Adrenal gland (tissue), 12 donors: ENCODE measurements around the gene RNLS. TPM values are rescaled to one million over a fixed set of nuclear protein-coding genes. Genes with fewer than 3 reads are reported as not detected.

Source experiments
- DNase-seq, 7 donors: peaks; one replicate each; pipeline ENCODE4 v3.0.0-alpha.2; 2019 to 2020
- H3K27ac ChIP-seq, 5 donors: fragments of 200-600 bp; sonication (generic) in 4 of 5; 1 replicate in 3 of 5; 2 replicates in 2 of 5; pipeline versions ENCODE4 v1.5.1 to v1.8.0; 2016 to 2020; ENCODE audit warnings: mild to moderate bottlenecking in 1 of 5
- H3K27me3 ChIP-seq: fragments of 200-600 bp; 2 replicates; pipeline ENCODE4 v1.8.0; 2021
- H3K36me3 ChIP-seq, 2 donors: fragments of 200-600 bp; replicated peaks in 1 of 2; 1 replicate in 1 of 2; 2 replicates in 1 of 2; pipeline versions ENCODE4 v1.5.1 to v1.8.0; 2018 to 2022
- H3K4me1 ChIP-seq, 2 donors: fragments of 200-600 bp; replicated peaks in 1 of 2; 1 replicate in 1 of 2; 2 replicates in 1 of 2; pipeline versions ENCODE4 v1.5.1 to v1.8.0; 2018 to 2021
- H3K4me3 ChIP-seq, 4 donors: fragments of 200-600 bp; sonication (generic) in 3 of 4; one replicate each; pipeline ENCODE4 v1.5.1; 2016 to 2018
- H3K9me3 ChIP-seq, 3 donors: fragments of 200-600 bp; sonication (generic) in 1 of 3; replicated peaks in 1 of 3; 1 replicate in 2 of 3; 2 replicates in 1 of 3; pipeline versions ENCODE4 v1.5.1 to v1.8.0; 2016 to 2021
- POLR2A ChIP-seq, 2 donors: fragments of 450-650 bp; IDR thresholded peaks; one replicate each; pipeline ENCODE4 v1.6.1; 2017; ENCODE audit warnings: antibody characterized with exemption in 2 of 2, mild to moderate bottlenecking in 2 of 2, moderate library complexity in 1 of 2
- whole genome bisulfite sequencing, 4 donors: extraction: QIAGEN DNeasy Blood & Tissue Kit in 2 of 4; methylation state at CpG; one replicate each; pipeline versions ENCODE4 v1.1.5 to v1.1.7; 2013 to 2017; 5-methylcytosine and 5-hydroxymethylcytosine counted together
- intact Hi-C, 2 donors: fragments of 100-400 bp; cut with DNase I; formaldehyde crosslinking; loops; one replicate each; pipeline versions ENCODE4 v1.14.1 to v1.15.0; 2022 to 2023
- polyA plus RNA-seq, 3 donors: library from polyadenylated mRNA; stranded (reverse); fragments of 200-250 nt in 2 of 3; fragments of 350-450 nt in 1 of 3; fragmentation: Illumina TruSeq in 1 of 3; extraction: RNeasy Lipid Tissue Mini Kit (QIAGEN cat#74804) in 1 of 3; gene quantifications; one replicate each; pipeline ENCODE4 v1.2.3, GENCODE V29; 2013 to 2014
- total RNA-seq, 9 donors: library from RNA; depleted of rRNA in 4 of 9; stranded (reverse); fragments of >200 nt in 4 of 9; fragments of 120-200 nt in 1 of 9; fragmentation: NEBNext Ultra II Directional in 1 of 9; extraction: Animal tissue kit (Norgen Biotek cat#: 25700) in 1 of 9; gene quantifications; one replicate each; pipeline versions ENCODE4 v1.1.0 to v1.2.4, GENCODE V29; 2013 to 2023
- TF ChIP-seq, protein P1 (sequence below), 6 experiments: fragments of 450-650 bp in 4 of 6; fragments of 200-600 bp in 2 of 6; sonication (generic) in 1 of 6; IDR thresholded peaks; 1 replicate in 5 of 6; 2 replicates in 1 of 6; pipeline versions ENCODE4 v1.5.1 to v1.8.0; 2016 to 2021; ENCODE audit warnings: antibody characterized with exemption in 6 of 6, mild to moderate bottlenecking in 2 of 6, moderate library complexity in 1 of 6
- donor health status: healthy with polysubstance abuse.
- donor health status: Bipolar disorder and iron deficiency.
- donor health status: DM: yes; HTN: yes; CAD: no.
- donor health status: DM: no; HTN: no; CAD: no.
- donor health status: DM: no; HTN: no; CAD: no.
- donor health status: DM: yes; HTN: yes; CAD: no.

RNLS gene
- total and polyA plus RNA-seq, 12 donors = 7.2 to 51.3 (median 27.9) TPM

DNA sequence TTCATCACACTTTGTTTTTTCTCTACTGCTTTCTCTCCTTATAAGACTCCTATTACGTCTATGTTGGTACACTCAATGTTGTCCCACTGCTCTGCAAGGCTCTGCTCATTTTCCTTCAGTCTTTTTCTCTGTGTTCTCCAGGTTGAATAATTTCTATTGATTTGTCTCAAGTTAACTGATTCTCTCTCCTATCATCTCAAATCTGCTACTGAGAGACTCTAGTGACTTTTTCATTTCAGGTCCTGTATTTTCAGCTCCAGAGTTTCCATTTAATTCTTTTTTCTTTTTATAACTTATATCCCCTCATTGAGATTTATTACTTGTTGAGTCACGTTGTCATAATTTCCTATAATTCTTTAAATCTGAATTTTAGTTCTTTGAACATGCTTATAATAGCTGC lies 100.9 kb downstream of the RNLS start:
- WGBS, 4 donors = 75 to 85% (median 83%) methylated on average over 2 of the region's 2 CpGs
- intact Hi-C loops = no loop called here
- Histone ChIP-seq H3K4me3 (no peak overlapping the region), H3K27ac (no peak overlapping the region), H3K9me3 (no peaks in the 10 kb centered on the region), H3K36me3 (no peaks in the 10 kb centered on the region), H3K27me3 (no peaks in the 10 kb centered on the region), H3K4me1 (no peaks in the 10 kb centered on the region)
- no peak for TF ChIP-seq POLR2A (IDR thresholded peaks at IDR 0.05)
- TF ChIP-seq, protein P1, sequence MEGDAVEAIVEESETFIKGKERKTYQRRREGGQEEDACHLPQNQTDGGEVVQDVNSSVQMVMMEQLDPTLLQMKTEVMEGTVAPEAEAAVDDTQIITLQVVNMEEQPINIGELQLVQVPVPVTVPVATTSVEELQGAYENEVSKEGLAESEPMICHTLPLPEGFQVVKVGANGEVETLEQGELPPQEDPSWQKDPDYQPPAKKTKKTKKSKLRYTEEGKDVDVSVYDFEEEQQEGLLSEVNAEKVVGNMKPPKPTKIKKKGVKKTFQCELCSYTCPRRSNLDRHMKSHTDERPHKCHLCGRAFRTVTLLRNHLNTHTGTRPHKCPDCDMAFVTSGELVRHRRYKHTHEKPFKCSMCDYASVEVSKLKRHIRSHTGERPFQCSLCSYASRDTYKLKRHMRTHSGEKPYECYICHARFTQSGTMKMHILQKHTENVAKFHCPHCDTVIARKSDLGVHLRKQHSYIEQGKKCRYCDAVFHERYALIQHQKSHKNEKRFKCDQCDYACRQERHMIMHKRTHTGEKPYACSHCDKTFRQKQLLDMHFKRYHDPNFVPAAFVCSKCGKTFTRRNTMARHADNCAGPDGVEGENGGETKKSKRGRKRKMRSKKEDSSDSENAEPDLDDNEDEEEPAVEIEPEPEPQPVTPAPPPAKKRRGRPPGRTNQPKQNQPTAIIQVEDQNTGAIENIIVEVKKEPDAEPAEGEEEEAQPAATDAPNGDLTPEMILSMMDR (IDR thresholded peaks at IDR 0.05) = no peak
- no peak for DNase-seq

DNA sequence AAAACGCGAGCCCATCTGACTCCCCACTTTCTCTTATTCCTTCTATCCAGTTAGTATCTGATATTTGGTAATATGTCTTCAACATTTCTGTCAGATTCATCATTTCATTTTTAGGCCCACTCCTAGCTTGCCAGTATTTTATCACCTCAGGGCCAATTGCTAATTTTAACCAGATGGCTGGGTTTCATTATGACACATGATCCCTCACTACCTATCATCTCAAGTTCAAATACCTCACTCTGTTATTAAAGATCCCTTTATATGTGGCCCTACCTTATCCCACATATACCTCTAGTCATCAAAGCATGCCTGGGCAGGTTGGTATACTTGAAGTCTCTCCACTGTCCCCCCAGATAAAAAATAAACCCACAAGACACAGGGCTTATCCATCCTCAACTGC lies 104.9 kb downstream of the RNLS start:
- H3K27ac ChIP-seq = no peak overlapping the region
- H3K36me3 ChIP-seq = no peaks in the 10 kb centered on the region
- TF ChIP-seq, protein P1 (IDR thresholded peaks at IDR 0.05) = no peak
- no peak for TF ChIP-seq POLR2A (IDR thresholded peaks at IDR 0.05)
- intact Hi-C loops = no loop called here
- no peak overlapping the region for H3K4me3 ChIP-seq
- H3K4me1 ChIP-seq = peaks cover 4 to 24% of the 10 kb centered on the region in 2 donors
- DNase-seq = no peak
- no peaks in the 10 kb centered on the region for H3K9me3 ChIP-seq
- 96 to 99% (median 98%) methylated on average over 2 of the region's 2 CpGs for WGBS, 4 donors
- H3K27me3 ChIP-seq = no peaks in the 10 kb centered on the region

DNA sequence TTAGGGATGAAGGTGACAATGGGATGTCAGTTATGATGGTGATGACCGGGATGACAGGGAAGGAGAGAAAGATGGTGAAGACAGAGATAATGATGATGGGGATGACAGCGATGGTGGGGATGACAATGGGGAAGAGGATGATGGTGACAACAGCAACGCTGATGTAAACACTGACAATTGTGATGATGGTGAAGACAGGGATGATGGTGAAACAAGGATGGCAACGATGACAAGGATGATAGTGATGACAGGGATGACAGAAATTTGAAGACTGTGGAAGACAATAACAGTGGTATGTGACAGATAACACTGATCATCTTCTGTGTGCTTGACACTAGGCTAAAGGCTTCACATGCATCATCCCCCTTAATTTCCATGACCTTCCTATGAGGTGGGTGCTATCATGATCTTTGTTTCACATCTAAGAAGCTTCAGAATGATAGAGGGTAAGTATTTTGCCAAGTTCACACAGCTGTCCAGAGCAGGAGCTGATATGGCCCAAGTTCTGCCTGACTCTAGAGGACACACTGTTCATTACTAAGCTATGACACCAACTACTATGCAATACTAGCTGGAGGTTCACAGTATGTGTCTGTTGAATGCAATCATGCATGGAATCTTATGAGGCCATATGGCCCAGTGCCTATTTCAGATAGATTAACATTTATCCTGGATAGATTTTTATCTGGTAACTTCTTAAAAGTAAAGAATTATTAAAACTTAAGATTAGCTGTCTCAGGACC lies 105.6 kb downstream of the RNLS start:
- intact Hi-C loops = no loop called here
- no peak for DNase-seq
- peaks cover 4 to 24% of the 10 kb centered on the region in 2 donors for H3K4me1 ChIP-seq
- TF ChIP-seq, protein P1 (IDR thresholded peaks at IDR 0.05) = no peak
- TF ChIP-seq POLR2A (IDR thresholded peaks at IDR 0.05) = no peak
- H3K9me3 ChIP-seq = no peaks in the 10 kb centered on the region
- no peak overlapping the region for H3K4me3 ChIP-seq
- H3K36me3 ChIP-seq = no peaks in the 10 kb centered on the region
- H3K27ac ChIP-seq = no peak overlapping the region
- H3K27me3 ChIP-seq = no peaks in the 10 kb centered on the region
- 92 to 93% (median 93%) methylated on average over 4 of the region's 4 CpGs for WGBS, 4 donors

DNA sequence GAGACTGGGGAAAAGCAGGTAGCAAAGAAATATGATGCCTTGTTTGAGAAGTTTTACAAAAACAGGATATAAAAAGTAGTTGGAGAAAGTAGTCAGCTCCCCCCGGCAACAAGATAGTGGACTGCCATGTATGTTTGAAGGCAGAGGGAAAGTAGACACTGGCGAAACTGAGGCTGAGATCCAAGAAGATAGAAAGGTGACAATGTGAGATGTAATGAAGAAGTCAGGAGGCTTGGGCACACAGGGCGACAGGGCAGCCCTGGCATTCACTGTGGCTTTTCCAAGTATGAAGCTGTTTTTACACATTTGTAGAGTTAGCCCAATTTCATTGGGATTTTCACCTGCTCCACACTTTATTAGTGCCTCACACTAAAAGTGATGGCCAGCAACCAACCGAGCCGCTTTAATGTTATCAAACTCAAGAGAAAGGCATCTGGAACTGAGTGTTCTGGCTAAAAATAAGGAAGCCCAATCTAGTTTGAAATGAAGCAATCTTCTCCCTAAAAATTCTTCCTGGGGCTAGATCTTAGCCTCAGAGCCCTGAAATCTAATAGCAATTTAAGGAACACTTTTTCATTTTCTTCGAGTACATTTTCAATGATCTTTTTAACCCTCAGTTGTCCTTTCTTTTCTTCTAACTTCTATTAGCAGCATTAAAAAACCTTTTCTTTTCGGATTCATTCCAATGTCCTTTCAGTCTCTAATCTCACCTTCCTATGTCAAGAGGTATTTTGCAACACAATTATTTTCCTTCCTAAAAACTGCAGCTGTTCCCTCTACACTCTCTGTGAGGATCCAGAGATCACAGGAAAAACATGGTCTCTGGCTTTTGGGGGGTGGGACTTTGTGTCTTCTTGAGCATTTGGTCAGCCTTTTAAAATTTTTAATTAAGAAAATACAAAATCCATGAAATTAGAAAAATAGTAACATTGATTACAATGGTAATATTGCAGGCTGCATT lies 108.0 kb downstream of the RNLS start:
- H3K27ac ChIP-seq = no peak overlapping the region
- no peak overlapping the region for H3K4me3 ChIP-seq
- intact Hi-C loops = no loop called here
- DNase-seq = peak in 1 of 7 donors; percentile 52
- no peaks in the 10 kb centered on the region for H3K9me3 ChIP-seq
- peaks cover 4 to 24% of the 10 kb centered on the region in 2 donors for H3K4me1 ChIP-seq
- 60 to 85% (median 70%) methylated on average over 7 of the region's 7 CpGs for WGBS, 4 donors
- H3K27me3 ChIP-seq = no peaks in the 10 kb centered on the region
- H3K36me3 ChIP-seq = no peaks in the 10 kb centered on the region
- TF ChIP-seq, protein P1 (IDR thresholded peaks at IDR 0.05) = no peak
- TF ChIP-seq POLR2A (IDR thresholded peaks at IDR 0.05) = no peak
